Measurements from ENCODE around the gene NPBWR2.
A peak's percentile ranks its signal among the peaks of the same experiment; 100 is the strongest.
"Not testable (repeated sequence)": the region's sequence is repeated elsewhere in the genome, so short reads cannot be mapped to it uniquely, and the experiment has no call there.

The NPBWR2 gene

DNA sequence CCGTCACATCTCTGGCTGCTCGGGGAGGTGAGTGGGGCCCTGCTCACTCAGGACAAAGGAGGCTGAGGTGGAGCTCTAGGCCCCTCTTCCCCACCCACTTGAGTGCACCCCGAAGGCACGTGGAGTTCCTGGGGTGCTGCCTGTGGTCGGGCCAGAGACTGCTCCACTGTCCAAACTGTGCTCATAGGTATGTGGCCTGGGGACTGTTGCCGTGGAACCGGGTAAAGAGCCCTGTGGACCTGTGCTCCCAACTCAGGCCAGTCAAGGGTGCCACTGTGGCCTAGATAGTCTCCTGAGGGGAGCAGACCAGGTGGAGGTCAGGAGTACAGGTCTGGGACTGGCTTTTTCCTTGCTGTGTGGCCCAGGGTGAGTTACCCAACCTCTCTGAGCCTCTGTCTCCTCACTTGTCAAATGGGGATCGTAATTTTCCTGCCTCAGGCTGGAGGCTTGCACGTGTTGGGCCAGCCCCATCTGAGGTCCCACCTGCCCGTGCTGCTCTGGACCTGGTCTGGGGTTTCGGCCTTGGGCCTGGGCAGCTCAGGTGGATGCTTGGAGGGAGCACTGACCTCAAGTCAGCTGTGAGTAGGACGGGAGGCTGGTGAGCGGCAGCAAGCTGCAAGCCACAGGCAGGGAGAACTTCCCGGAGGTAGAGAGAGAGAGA lies 12.4 kb upstream of the NPBWR2 start:
- DNase-seq (ENCODE audit: insufficient read length, low spot score): no peak
- FAIRE-seq: peak; percentile 38

DNA sequence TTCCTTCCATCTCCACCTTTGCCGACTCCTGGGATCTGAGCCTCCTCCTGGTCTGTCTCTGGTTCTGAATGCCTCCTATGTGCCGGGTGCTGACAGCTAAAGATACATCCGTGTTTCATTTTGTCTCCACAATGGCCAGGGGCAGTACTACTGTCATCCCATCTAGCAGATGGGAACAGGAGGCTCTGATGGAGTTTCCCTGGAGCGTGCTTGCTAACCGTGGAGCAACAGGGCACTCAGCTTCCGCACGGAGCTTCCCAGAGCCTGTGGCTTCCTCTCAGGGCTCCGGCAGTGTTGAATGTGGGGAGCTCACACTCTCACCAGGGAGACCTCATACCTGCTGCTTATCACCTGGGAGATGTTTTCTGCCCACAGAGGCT lies 11.9 kb upstream of the NPBWR2 start:
- no peak for DNase-seq (ENCODE audit: insufficient read length, low spot score)
- no peak for FAIRE-seq

DNA sequence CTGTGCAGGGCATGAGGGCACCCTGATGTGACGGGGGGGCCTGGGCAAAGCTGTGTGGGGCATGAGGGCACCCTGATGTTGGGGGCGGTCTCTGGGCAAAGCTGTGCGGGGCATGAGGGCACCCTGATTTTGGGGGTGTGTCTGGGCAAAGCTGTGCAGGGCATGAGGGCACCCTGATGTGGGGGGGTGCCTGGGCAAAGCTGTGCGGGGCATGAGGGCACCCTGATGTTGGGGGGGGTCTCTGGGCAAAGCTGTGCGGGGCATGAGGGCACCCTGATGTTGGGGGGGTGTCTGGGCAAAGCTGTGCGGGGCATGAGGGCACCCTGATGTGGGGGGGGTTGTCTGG lies 10.0 kb upstream of the NPBWR2 start:
- DNase-seq (ENCODE audit: insufficient read length, low spot score); FAIRE-seq: not testable (repeated sequence)

DNA sequence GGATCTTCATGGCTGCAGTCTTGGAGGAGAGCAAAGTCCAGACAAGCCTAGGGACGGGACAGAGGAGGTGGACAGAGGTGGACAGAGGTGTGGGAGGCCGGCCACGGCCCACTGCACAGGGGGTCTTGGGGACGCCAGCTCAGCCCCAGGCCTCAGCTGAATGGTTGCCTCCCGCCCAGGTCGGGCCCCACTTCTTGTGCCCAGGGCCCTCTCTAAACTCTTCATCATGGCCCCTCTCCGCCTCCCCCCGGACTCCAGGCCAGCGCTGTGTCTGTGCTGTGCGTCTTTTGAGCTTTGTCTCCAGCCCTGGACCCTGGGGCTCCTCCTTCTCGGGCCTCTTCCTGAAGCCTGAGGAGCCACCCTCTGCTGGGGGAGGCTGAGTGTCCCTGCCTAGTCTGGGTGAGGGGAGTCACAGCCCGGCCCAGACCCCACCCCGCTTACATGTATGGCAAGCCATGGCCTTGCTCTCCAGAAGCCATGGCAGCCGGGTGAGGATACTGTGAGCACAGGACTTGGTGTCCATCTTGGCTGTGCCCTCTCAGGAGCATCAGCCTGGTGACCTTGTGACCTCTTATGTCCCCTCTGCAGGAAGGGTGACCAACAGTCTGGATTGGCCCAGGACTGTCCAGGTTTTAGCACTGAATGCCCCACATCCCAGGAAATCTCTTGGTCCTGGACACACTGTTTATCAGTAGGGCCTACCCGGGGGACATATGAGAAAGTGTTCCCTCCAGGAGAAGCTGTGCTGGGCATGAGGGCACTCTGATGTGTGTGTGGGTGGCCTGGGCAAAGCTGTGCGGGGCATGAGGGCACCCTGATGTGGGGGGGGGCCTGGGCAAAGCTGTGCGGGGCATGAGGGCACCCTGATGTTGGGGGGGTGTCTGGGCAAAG lies 9.4 kb upstream of the NPBWR2 start:
- FAIRE-seq: no peak
- no peak for DNase-seq (ENCODE audit: insufficient read length, low spot score)

DNA sequence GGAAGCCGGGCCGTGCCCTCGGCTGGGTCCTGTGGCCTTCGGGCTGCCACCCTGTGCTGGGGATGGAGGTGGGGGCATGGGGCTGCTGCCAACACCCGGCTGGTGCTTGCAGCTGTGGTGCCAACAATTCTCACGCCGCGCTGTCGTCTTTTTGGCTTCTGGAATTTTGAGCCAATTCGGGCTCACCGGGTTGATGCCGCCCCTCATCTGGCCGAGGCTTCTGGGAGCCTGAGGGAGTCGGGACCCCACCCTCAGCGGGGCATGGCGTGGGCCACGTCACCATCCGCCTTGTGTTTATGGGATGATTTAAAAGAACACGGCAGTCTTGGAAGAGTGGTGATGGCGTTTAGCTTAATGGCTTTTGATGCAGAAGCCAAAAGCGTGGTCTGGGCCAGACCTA lies 8.7 kb upstream of the NPBWR2 start:
- FAIRE-seq (no peak), DNase-seq (ENCODE audit: insufficient read length, low spot score) (no peak)

DNA sequence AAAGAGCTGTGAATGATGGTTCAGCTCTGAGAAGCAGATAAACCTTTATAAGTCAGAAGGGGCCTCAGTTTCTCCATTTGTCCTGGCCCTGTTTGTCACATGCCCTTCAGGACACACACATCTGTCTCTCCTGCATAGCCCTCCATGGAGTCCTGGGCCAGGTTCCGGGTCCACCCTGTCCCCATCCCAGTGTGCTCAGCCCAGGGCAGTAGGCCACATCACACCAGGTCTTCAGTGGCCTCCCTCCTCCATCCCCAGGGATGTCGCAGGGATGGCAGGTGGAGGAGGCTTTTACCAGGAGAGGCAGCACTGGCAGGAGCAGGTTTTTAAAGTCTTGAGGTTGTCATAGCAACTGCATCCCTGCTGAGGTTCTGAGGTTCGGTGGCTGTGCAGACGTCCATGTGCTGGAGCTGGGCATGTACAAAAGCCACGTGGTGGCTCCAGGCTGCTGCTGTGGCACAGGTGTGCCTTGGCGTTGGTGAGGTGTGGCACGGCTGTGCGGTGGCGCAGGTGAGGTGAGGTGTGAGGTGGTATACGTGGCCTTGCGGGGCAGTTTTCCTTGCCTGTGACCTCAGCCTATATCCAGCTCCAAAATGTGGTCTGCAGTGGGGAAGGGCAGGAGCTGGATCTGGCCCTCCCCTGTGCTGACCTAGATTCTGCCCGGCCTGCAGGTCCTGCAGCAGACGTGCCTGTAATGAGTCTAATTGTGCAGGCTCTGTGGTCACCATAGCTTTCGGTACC lies 8.0 kb upstream of the NPBWR2 start:
- DNase-seq (ENCODE audit: insufficient read length, low spot score) (no peak), FAIRE-seq (peak; percentile 83)

DNA sequence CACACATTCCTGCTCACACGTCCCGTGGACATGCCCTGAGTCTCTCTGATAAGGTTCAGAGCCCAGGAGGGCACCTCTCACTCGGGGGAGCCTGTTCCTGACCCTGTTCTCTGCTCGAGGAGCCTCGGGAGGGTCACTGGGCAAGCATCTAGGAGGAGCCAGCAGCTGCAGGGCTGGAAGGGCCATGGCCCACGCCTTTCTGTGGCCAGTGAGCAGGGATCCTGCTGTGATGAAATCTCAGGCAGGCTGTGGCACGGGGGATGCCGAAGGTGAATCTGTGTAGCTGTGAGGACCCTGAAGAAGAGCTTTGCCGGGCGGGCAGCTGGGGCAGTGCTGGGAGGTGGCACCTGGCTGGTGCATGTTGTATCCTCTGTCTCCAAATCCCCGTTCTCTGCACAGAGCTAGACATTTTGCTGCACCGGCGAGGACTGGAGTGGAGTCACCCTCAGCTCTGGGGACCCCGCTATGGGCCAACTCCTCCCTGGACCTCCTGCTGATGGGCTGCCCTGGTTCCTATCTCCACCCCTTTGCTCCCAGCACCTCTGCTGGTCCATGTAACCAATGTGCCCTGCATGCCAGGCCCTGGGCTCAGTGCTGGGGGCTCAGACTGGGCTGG lies 7.1 kb upstream of the NPBWR2 start:
- FAIRE-seq: no peak
- no peak for DNase-seq (ENCODE audit: insufficient read length, low spot score)

DNA sequence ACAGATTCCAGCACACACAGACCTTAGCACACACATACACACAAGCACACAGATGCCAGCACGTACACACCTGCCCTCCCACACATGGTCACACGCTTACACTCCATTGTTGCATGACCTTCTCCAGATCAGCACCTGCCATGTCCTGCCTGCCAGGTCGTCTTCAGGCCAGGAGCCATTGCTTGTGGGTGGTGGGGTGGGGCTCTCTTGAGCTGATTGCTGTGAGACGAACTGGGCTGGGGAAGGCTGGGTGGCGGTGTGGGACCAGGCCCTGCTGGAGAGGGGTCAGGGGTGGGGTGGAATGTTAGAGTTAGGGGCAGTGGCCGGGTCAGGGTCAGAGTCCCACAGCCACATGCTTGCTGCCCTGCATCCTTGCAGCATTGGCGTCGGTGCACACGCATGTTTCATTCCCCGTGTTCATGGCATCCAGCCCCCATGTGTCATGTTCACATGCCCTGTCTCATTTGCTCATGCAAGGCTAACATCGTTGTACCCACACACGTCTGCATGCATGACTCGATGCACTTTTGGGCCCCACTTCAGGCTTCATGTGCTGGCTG lies 6.5 kb upstream of the NPBWR2 start:
- FAIRE-seq (no peak), DNase-seq (ENCODE audit: insufficient read length, low spot score) (no peak)

DNA sequence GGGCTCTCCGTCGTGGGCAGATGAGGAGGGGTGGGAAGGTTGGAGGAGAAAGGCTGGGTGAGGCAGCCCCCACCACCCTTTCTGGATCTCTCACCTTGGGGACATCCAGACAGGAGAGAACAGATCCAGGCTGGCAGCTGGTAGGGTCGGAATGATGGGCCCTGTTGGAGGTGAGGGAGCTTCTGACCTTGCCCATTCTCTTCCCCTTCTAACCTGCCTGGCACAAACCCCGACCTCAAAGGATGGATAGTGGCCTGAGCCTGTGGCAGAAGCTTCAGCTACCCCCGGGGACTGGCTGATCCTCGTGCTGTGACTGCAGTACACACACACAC lies 6.0 kb upstream of the NPBWR2 start:
- DNase-seq (ENCODE audit: insufficient read length, low spot score) (no peak), FAIRE-seq (no peak)

DNA sequence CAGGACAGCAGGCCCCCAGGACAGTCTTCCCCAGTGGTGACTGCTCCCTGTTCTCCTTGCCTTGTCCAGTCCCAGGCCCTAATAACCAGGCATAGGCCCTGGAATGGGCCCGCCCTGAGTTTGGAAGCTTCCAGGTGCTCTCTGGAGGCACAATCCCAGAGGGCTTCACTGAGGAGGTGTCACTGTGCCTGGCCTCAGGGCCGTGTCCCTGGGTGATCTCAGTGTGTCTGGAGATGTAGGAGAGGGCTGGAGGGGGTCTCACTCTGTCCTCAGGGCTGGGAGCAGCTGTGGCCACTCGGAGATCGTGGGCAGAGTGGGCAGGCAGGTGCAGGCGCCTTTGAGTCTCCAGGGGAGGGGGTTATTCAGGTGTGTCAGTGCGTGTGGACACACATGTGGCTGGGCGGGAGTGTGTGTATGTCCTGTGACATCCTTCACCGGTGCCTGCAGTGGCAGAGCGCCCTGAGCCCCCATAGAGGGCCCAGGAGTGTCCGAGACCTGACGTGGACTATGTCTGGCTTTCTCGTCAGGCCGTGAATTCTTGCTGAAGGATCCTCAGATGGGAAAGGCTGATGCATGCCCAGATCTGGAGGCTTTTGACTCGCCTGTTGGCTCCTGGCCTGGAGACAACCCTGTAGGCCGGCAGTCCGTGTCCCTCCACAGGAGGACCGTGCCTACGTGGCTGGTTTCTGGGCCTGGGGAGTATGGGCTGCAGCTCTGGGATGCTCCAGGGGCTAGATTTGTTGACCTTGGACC lies 5.5 kb upstream of the NPBWR2 start:
- DNase-seq (ENCODE audit: insufficient read length, low spot score) (no peak), FAIRE-seq (peak; percentile 73)

DNA sequence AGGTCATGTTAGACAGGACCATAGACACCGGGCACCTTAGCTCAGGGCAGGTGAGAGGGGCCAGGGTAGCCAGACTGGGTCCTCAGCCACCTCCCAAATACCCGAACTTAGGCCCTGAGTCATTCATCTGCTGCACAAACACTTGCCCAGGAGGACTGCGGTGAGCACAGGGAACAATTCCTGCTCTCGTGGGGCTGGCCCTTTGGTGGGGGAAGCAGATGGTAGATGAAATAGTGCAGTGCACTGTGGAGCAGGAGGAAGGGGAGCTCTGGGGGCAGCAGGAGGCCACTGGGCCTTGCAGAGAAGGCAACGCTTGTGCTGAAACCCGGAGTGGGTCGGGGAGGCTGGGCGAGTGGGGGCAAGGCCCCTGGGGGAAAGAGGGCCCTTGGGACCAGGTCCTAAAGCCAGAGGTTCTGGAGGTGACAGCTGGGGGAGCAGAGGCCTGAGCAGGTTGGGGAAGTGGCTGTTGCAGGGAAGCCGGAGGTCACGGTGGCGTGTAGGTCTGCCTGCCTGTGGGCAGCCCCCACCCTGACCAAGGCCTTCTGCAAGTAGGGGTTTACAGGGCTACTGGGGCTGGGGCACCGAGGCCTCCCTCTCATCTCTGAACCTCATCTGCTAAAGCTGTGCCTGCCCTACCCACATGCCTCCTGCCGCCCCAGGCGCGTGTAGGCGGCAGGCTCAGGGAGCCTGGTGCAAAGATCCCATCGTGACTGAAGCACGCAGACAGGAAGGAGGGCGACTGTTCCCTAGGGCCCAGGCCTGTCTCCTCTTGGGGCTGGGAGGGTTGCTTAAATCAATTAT lies 4.7 kb upstream of the NPBWR2 start:
- DNase-seq (ENCODE audit: insufficient read length, low spot score): no peak
- peak; percentile 28 for FAIRE-seq

DNA sequence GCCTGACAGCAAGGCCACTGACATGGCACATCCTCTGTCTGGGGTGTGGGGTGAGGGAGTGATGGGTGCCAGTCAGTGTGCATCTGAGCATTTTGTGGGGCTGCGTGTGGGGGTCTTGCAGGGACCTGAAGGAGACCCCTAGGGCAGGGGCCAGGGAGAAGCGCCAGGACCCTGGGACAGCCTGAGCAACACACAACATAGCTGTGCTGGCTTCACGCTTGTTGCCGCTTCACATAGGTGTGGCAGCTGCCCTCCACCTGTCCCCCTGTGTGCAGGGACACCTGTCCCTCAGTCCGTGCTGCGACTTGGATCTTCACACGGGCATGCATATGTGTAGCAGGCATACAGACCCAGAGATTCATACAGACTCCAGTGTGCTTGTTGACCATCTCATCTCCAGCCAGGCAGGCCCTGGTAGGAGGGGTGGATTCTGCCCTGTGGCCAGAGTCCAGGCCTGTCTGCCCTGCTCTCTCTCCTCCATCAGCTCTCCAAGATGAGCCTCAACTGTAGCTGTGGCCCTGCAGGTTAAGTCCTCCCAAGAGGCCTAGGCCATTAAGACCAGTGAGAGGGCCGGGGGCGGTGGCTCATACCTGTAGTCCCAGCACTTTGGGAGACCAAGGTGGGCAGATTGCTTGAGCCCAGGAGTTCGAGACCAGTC lies 3.2 kb upstream of the NPBWR2 start:
- DNase-seq (ENCODE audit: insufficient read length, low spot score) (no peak), FAIRE-seq (peak; percentile 78)

DNA sequence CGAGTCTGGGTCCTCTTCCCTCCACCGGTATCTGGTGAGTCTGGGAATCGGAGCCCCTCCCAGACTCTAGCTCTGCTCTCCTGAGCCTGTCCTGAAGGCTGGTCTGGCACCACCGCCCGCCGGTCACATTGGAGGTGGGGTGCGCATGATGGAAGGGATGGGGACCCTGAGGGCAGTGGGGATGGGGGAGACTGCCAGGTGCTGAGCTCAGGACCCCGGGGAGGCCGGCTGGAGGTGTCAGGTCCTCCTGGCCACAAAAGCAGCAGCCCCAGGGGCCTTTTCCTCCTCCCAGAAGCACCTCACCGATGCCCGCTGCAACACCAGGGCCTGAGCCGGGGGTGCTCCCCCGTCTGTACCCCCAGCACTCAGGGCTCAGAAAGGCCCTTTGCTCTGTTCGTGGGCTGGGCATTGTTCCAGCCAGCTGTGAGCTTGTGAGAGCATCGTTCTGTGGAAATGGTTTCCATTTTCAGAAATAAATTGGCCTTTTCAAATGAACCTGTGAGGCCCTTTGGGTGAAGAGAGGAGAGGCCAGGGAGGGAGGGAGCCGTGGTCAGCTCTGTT lies 2.5 kb upstream of the NPBWR2 start:
- FAIRE-seq: no peak
- DNase-seq (ENCODE audit: insufficient read length, low spot score): no peak

DNA sequence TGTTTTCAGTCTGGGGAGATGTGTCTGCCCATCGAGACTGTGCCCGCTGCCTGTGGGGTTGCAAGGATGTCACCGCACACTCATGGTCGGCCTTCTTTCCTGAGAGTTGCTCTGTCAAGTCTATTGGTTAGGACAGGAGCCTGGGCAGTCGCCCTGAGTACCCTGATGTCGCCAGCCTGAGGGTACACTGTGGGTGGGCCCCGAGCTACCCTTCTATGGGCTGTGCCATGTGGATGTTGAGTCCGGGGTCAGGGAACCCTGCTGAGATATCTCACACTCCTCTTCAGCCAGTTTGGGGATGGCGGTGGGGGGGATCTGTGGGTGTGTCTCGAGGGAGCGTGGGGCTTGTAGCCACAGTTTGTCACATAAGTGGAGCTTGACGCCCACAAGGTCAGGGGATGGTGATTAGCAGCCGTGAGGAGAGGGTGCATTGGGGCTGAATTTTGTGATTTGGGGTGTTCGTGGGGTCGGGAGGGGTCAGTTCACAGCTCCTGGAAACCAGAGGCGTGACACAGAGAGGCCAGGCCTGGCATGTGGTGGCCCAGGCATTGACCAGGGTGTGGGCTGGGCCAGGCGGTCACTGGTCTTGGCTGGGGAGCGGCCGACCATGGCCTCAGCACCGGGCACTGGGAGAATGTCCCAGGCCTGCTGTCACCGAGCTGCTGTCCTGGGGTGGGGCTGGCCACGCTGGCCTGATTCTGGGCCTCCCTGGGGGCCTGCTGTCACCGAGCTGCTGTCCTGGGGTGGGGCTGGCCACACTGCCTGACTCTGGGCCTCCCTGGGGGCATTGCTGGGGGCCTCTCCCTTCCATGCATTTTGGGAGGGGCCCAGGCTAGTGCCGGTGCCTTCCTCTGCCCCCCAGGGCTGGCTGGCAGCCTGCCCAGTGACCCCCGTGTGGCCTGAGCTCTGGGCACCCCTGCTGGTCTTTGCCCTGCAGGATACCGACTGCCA lies 1.6 kb upstream of the NPBWR2 start:
- DNase-seq (ENCODE audit: insufficient read length, low spot score) (no peak), FAIRE-seq (peak; percentile 31)

DNA sequence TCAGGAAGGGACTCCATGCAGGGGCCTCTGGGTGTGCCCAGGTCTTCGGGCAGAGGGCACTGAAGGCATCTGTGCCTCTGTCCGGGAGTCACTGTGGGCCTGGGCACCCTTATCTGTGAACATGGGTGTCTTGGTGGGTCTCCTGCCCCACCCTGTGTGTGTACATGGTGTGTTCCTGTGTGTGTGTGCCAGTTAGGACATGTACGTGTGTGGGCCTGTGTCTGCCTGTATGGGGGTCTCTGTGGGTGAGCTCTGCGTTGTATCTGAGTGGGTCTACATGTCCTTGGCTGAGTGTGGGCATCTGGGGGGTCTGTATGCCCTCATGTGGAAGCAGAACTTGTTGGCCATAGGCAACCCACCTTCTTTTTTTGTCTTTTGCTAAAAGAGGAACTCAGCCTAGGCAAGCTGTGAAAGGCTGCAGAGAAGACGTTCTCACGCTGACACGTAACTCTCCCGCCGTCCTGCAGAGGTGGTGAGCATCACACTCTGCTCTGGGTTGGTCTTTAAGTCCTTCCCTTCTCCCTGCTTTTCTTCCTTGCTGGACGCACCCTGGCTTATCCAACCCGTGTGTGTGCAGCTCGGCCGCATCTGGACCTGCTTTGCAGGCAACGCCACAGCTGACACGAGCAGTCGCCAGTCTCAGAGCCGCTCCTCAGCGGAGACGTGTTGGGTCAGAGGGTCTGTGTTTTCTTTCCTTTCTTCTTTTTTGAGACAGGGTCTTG lies 532 bp upstream of the NPBWR2 start:
- no peak for DNase-seq (ENCODE audit: insufficient read length, low spot score)

DNA sequence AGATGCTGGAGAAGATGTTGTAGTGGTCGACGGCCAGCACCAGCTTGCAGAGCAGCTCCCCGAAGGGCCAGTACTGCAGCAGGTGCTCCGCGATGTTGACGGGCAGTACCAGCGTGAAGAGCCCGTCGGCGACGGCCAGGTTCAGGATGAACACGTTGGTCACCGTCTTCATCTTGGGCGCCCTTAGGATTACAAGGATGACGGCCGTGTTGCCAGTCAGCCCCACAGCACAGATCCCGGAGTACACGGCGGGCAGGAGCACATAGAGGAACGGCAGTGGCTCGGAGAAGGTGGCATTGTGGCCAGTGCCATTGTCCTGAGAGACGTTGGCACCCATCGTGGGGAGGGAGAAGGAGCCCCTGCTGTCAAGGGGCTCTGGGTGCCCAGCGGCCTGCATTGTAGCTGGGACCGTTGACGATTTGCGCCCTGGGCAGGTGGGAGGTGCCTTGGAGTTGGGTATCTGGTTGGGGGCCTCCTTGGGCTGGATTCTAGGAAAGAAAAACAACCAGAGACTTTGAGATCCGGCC lies 867 bp downstream of the NPBWR2 start:
- FAIRE-seq (no peak), DNase-seq (ENCODE audit: insufficient read length, low spot score) (no peak)

More for the DNA sequence above, 532 bp upstream of the NPBWR2 start:
- FAIRE-seq: peak; percentile 81
